Left ventricle myocardium superior (tissue), 1 donor: Measurements from ENCODE around the gene ADCY10. TPM values are rescaled to one million over a fixed set of nuclear protein-coding genes. Genes with fewer than 3 reads are reported as not detected.

Source experiments
- ATAC-seq: fragments of 200-7000 bp; cut with Tn5 transposase; one replicate; pipeline ENCODE4 v1.9.1; 2020; ENCODE audit warnings: mild to moderate bottlenecking, moderate library complexity
- DNase-seq: peaks from one replicate; pipeline ENCODE4 v3.0.0-alpha.2; 2020
- intact Hi-C: fragments of 100-400 bp; cut with micrococcal nuclease; formaldehyde crosslinking; loops from one replicate; pipeline ENCODE4 v1.11.0; 2022
- total RNA-seq: library from RNA; stranded (reverse); fragmentation: NEBNext Ultra II Directional; extraction: Animal tissue kit (Norgen Biotek cat#: 25700); gene quantifications from one replicate; pipeline ENCODE4 v1.2.1, GENCODE V29; 2021
- donor health status: DM: no; HTN: yes; CAD: no; lungs with severe emphysema.

Gene ADCY10
- total RNA-seq, 1 donor from 2014 or later = 0.47 TPM

- ATAC-seq (no peak), DNase-seq (no peak)
- intact Hi-C loops = no loop called here
Measured at GRCh38 chr1:167927046-167927754, 13.3 kb upstream of the ADCY10 start.

DNA sequence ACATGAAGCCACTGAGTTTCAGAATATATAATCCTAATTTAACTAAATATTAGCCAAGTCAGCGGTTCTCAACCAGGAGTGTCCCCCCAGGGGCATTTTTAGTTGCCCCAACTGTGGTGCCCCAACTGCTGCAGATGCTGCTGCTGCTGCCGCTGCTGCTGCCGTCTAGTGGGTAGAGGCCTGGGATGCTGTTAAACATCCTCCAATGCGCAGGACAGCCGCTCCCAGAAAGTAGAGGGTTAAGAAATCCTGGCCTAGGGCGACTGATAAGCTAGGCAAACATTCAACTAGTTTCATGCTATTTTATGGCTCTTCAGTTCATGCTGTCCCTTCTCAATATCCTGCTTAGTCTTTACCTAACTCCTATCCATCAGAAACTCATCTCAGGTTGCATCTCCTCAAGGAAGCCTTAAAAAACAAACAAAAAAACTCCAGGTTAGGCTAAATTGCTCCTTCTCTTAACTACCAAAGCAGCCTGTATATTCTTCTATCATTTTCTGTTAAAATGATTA, 12.6 kb upstream of the ADCY10 start:
- no peak for DNase-seq
- intact Hi-C loops = no loop called here
- no peak for ATAC-seq

DNA sequence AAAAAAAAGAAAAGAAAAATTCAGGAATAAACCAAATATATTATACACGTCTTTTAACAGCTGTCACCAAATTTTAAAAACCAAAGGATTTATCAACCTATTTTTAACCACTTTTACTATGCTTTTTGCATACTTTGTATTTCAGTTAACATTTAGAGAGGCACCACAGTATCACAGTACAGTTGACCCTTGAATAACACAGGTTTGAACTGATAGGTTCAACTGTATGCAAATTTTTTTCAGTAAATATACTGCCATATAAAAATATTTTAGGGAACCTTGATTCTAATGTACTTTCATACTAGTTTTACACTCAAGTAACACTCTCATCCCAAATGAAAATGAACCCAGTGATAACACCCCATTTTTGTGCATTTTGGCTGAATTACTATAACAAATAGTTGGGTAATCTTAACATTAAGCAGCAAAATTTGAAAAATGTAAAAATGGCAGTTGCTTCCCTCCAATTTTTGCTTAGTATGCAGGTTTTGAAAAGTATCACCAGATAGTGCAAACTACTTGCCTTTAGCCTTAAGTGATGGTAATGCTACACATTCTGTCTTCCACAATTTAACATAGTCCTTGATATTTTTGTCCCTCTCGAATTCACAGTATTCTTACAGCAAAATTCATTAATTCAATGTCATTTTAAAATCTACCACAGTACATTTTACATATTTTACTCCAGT, 10.8 kb upstream of the ADCY10 start:
- DNase-seq (no peak), ATAC-seq (no peak)
- intact Hi-C loops = no loop called here

GRCh38 chr1:167924102-167924501, 10.2 kb upstream of the ADCY10 start:
- intact Hi-C loops = no loop called here
- no peak for ATAC-seq
- DNase-seq = no peak

DNA sequence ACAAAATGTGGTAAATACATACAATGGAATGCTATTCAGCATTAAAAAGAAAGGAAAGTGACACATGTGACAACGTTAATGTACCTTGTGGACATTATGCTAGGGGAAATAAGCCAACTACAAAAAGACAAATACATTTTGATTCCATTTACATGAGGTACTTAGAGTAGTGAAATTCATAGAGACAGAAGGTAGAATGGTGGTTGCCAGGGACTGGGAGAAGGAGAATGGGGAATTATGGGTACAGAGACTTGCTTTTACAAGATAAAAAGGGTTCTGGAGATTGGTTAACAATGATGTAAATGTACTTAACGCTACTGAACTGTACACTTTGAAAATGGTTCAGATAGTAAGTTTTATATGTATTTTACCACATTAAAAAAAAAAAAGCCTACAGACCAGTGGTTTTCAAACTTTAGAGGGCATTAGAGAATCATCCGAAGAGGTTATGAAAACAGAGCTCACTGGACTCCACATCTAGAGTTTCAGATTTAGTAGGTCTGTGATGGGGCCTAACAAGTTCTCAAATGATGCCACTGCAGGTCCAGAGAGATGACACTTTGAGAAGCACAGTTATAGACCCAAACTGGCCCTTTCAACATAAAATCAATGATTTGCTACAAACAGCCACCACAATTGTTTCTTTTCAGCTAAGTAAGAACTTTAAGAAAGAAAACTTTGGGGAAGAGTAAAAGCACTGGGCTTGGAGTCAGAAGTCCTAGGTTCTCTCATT, 9.6 kb upstream of the ADCY10 start:
- DNase-seq (no peak), ATAC-seq (no peak)
- intact Hi-C loops = no loop called here

GRCh38 chr1:167922611-167923074, 8.7 kb upstream of the ADCY10 start:
- peak; percentile 22 for ATAC-seq
- intact Hi-C loops = no loop called here
- DNase-seq = no peak

DNA sequence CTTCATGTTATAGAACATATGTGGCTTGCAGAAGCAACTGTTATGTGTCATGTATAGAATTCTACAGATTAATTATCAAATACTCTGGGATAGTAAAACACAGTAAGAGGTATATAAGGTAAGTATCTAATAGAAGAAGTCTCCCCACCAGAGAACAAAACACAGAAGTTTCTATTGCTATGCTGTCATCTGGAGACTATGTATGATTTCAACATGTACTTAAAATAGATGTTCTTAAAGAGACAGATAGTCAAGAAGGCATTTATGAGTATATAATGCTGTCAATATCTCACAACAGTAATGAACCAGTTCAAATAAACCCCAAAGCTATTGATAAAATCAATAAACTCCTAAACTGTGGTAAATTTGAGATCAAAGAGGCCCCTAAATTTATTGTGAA, 8.1 kb upstream of the ADCY10 start:
- ATAC-seq = peak; percentile 84
- intact Hi-C loops = no loop called here

GRCh38 chr1:167916766-167917511, 3.0 kb upstream of the ADCY10 start:
- no peak for DNase-seq
- no peak for ATAC-seq
- intact Hi-C loops = no loop called here

More for the DNA sequence above, 8.1 kb upstream of the ADCY10 start:
- DNase-seq = no peak

- ATAC-seq = no peak
Measured at GRCh38 chr1:167915569-167915968, 1.6 kb upstream of the ADCY10 start.

DNA sequence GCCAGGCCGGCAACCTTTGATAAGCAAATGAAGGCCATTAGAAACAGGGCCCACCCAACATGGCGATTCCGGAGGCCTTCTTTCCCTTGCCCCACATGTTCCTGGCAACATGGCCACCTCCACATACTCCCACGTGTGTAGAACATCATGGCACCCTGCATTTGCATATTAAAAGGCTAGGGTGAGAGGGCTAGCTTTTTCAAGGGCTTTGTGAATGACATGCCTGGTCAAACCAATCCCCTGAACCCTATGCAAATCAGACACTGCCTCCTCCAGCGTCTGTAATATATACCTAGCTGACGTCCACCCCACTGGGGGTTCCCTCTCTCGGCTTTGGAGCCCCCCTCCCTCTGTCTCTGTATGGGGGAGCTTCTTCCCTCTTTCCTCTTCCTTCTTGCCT, 1.6 kb downstream of the ADCY10 start:
- ATAC-seq = no peak
- DNase-seq = no peak
- intact Hi-C loops = no loop called here

More at GRCh38 chr1:167915569-167915968, 1.6 kb upstream of the ADCY10 start:
- intact Hi-C loops = no loop called here
- no peak for DNase-seq

GRCh38 chr1:167911413-167911812, 2.5 kb downstream of the ADCY10 start:
- DNase-seq (no peak), ATAC-seq (no peak)
- intact Hi-C loops = no loop called here

GRCh38 chr1:167910530-167910929, 3.4 kb downstream of the ADCY10 start:
- intact Hi-C loops = no loop called here
- peak; percentile 86 for ATAC-seq
- DNase-seq = no peak

- DNase-seq (no peak), ATAC-seq (no peak)
- intact Hi-C loops = no loop called here
Measured at GRCh38 chr1:167909691-167910180, 4.2 kb downstream of the ADCY10 start.

DNA sequence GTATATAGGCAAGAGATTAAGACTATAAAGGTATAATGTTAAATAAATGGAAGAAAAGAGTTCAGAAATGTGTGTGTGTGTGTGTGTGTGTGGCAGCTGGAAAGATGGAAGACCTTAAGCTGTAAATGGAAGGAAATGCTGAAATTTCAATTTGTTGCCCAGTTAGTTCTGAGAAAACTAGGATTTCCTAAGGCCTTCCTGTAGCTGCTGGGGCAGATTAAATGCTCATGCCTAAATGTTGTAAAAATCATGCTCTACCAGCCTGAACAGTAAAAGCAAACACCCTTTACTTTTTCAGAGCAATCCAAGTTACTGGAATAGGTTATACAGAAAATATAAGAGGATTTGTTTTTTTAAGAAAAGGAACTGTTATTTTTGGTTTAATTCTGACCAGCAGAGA, 8.3 kb downstream of the ADCY10 start:
- intact Hi-C loops = no loop called here
- ATAC-seq = no peak
- no peak for DNase-seq

DNA sequence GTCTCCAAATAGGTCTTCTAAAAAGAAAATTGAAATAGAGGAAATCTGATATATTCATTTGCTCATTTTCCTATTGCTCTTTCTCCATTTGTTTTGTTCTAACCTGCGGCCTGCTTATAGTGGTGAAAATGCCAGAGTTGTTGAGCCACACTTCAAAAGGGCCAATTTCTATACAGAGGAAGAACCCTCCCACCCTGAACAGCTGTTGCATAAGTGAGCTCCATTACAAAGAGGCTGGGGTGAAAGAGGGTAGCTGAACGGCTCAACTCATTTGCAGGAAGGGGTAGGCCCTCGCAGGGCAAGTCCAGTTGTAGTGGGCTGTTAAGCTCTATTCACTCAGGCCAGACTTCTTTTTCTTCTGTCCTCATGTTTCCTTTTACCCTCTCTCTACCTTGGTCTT, 8.8 kb downstream of the ADCY10 start:
- ATAC-seq (no peak), DNase-seq (no peak)
- intact Hi-C loops = no loop called here

- intact Hi-C loops = no loop called here
- no peak for DNase-seq
- peak; percentile 23 for ATAC-seq
Measured at GRCh38 chr1:167904652-167905130, 9.2 kb downstream of the ADCY10 start.

- intact Hi-C loops = no loop called here
- no peak for ATAC-seq
- DNase-seq = no peak
Measured at GRCh38 chr1:167900907-167901306, 13.0 kb downstream of the ADCY10 start.

DNA sequence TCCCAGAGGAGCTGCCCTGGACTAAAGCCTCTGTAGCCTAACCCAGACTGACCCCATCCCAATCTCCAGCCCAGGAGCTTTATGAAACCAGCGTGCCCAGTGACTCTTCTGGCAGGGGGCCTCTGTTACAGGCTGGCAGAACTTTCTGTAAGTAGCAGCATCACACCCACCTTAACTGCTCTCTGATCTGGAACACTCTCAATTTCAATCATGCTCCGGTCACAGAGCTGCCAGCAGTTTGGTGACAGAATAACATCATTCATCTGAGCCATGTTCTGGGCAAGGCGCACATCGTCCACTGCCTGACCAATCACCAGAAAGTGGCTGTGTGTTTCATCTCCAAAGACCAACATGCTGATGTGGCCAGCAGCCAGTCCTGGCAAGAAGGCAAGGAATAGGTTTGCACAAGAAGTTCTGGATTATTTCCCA, 14.7 kb downstream of the ADCY10 start:
- DNase-seq (peak; percentile 61), ATAC-seq (peak; percentile 95)
- intact Hi-C loops = no loop called here
